Common myeloid progenitor, CD34-positive (primary cell): ENCODE measurements around the gene DMTF1.
"Not testable (repeated sequence)": the region's sequence is repeated elsewhere in the genome, so short reads cannot be mapped to it uniquely, and the experiment has no call there.

Experiments
- CTCF ChIA-PET: fragments of 350-600 bp; sonication (Branson Sonifier 250); formaldehyde crosslinking; loops from one replicate; lab custom pipeline; 2021; ENCODE audit warnings: antibody characterized with exemption; lab: Charles Lee
- POLR2A ChIA-PET: fragments of 350-600 bp; sonication (Branson Sonifier 250); formaldehyde crosslinking; loops from one replicate; lab custom pipeline; 2021; ENCODE audit warnings: antibody characterized with exemption; lab: Charles Lee
- DNase-seq, 3 donors: peaks; one replicate each; pipeline versions ENCODE4 v3.0.0 to v3.0.0-alpha.2; 2013
- H3K27ac ChIP-seq, 2 experiments: 1 replicate in 1 of 2; 2 replicates in 1 of 2; pipeline ENCODE4 v1.7.0; 2013; ENCODE audit warnings: inconsistent platforms in 2 of 2, low read length in 2 of 2, mild to moderate bottlenecking in 2 of 2, low read depth in 1 of 2, moderate library complexity in 1 of 2; ENCODE audit not compliant: severe bottlenecking in 2 of 2, insufficient read depth in 1 of 2, poor library complexity in 1 of 2
- H3K27me3 ChIP-seq, 5 experiments: replicated peaks in 2 of 5; 1 replicate in 3 of 5; 2 replicates in 2 of 5; pipeline versions ENCODE4 v1.6.1 to v1.7.0; 2013; ENCODE audit warnings: low read length in 4 of 5, mild to moderate bottlenecking in 2 of 5, moderate library complexity in 2 of 5, inconsistent platforms in 1 of 5; ENCODE audit not compliant: insufficient read depth in 5 of 5, control insufficient read depth in 4 of 5
- H3K36me3 ChIP-seq, 4 experiments: 1 replicate in 2 of 4; 2 replicates in 2 of 4; pipeline versions ENCODE4 v1.6.1 to v1.7.0; 2013; ENCODE audit warnings: low read length in 3 of 4, control low read depth in 1 of 4, mild to moderate bottlenecking in 1 of 4; ENCODE audit not compliant: control insufficient read depth in 4 of 4, insufficient read depth in 4 of 4
- H3K4me1 ChIP-seq, 4 experiments: 1 replicate in 3 of 4; 2 replicates in 1 of 4; pipeline versions ENCODE4 v1.6.1 to v1.7.1; 2013; ENCODE audit warnings: low read length in 3 of 4, mild to moderate bottlenecking in 3 of 4, control low read depth in 1 of 4, inconsistent platforms in 1 of 4, moderate library complexity in 1 of 4; ENCODE audit not compliant: control insufficient read depth in 4 of 4, insufficient read depth in 4 of 4; ENCODE audit errors: control extremely low read depth in 1 of 4
- H3K4me3 ChIP-seq, 7 experiments: 1 replicate in 4 of 7; 2 replicates in 3 of 7; pipeline versions ENCODE4 v1.5.1 to v1.7.0; 2013; ENCODE audit warnings: mild to moderate bottlenecking in 7 of 7, low read length in 6 of 7, moderate library complexity in 6 of 7, inconsistent platforms in 2 of 7, low read depth in 2 of 7, control low read depth in 1 of 7; ENCODE audit not compliant: insufficient read depth in 4 of 7, control insufficient read depth in 1 of 7; ENCODE audit errors: extremely low read depth in 1 of 7
- H3K9me3 ChIP-seq, 5 experiments: 1 replicate in 4 of 5; 2 replicates in 1 of 5; pipeline versions ENCODE4 v1.6.1 to v1.7.1; 2013; ENCODE audit warnings: low read length in 4 of 5, mild to moderate bottlenecking in 2 of 5, inconsistent platforms in 1 of 5, low read depth in 1 of 5, moderate library complexity in 1 of 5; ENCODE audit not compliant: control insufficient read depth in 4 of 5, insufficient read depth in 2 of 5; ENCODE audit errors: control extremely low read depth in 1 of 5
- WGBS: methylation state at CpG from one replicate; pipeline ENCODE4 v1.1.5; 2013; ENCODE audit not compliant: insufficient coverage; 5-methylcytosine and 5-hydroxymethylcytosine counted together

The DMTF1 gene

DNA sequence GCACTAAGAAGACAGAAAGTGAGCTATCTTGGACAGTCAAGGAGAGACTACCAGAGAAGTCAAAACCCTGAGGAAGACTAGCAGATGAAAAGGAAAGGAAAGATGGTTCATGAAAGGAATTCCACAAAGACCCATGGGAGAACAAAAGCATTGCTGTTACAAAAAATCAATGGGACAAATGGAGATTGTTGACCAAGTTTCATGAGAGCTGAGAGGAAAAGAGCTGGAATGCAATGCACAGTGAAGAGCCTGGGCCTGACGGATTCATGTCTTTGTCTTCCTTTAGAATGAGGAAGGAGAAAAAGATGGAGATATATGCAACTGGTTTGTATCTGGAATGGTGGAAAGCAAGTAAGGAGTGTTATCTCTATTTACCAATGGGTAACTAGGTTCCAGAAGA, 50.0 kb downstream of the DMTF1 start:
- POLR2A ChIA-PET, result no interaction called here
- peaks cover 0 to 27% (median 21%) of the 10 kb centered on the region in 5 experiments for H3K9me3 ChIP-seq
- peaks cover 6 to 55% (median 26%) of the 10 kb centered on the region in 4 experiments for H3K36me3 ChIP-seq
- H3K4me1 ChIP-seq, result no peaks in the 10 kb centered on the region
- 100% methylated on average over 1 of the region's 1 CpG for WGBS
- H3K4me3 ChIP-seq, result no peak overlapping the region
- DNase-seq, result no peak
- CTCF ChIA-PET, result interaction anchor here (0.9 kb wide), 1 partner anchor 11 kb away, joined by 3 read pairs; no protein-coding TSS in a partner anchor
- no peak overlapping the region for H3K27ac ChIP-seq
- H3K27me3 ChIP-seq, result no peaks in the 10 kb centered on the region

DNA sequence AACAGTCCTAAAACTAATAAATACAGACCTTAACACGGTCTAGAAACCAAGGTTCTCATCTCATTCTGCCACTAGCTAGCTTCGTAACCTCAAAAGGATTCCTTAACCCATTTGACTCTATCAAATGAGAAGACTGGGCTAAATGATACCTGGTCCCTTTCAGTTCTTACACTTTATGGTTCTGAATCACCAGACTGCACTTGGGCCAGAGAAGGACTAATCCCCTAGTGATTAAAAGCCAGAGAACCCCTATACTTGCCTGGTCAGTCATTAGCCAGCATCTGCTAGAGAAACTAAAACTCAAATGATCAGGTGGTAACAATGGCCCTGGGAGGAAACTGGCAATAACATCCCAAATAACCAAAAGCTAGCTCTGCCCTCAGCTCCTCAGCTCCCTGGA, 50.5 kb downstream of the DMTF1 start:
- Histone ChIP-seq H3K4me1 (no peaks in the 10 kb centered on the region), H3K36me3 (peaks cover 5 to 50% (median 25%) of the 10 kb centered on the region in 4 experiments), H3K9me3 (peaks cover 0 to 29% (median 21%) of the 10 kb centered on the region in 5 experiments), H3K4me3 (no peak overlapping the region), H3K27me3 (no peaks in the 10 kb centered on the region), H3K27ac (no peak overlapping the region)
- ChIA-PET CTCF (interaction anchor here (1.2 to 1.7 kb wide), 2 partner anchors 10 to 18 kb away, joined by 3 to 5 read pairs; no protein-coding TSS in a partner anchor), POLR2A (no interaction called here)
- DNase-seq, result no peak
- 100% methylated on average over 2 of the region's 2 CpGs for WGBS

- CTCF ChIA-PET, result interaction anchor here (1.2 to 1.7 kb wide), 2 partner anchors 9 to 17 kb away, joined by 3 to 5 read pairs; no protein-coding TSS in a partner anchor
- H3K27me3 ChIP-seq, H3K4me3 ChIP-seq, DNase-seq, POLR2A ChIA-PET, H3K4me1 ChIP-seq, H3K27ac ChIP-seq: not testable (repeated sequence)
- WGBS, result 100% methylated on average over 1 of the region's 4 CpGs
- peaks cover 5 to 40% (median 20%) of the 10 kb centered on the region in 4 experiments for H3K36me3 ChIP-seq
- H3K9me3 ChIP-seq, result peaks cover 0 to 30% (median 21%) of the 10 kb centered on the region in 5 experiments
These were observed 51.7 kb downstream of the DMTF1 start for GRCh38 chr7:87203929-87204328.

DNA sequence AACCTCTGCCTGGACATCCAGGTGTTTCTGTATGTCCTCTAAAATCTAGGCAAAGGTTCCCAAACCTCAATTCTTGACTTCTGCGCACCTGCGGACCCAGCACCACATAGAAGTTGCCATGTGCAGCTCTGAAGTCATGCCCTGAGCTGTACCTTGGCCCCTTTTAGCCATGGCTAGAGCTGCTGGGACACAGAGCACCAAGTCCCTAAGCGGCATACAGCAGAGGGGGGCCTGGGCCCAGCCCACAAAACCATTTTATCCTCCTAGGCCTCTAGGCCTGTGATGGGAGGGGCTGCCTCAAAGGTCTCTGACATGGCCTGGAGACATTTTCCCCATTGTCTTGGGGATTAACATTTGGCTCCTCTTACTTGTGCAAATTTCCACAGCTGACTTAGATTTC, 52.7 kb downstream of the DMTF1 start:
- H3K4me3 ChIP-seq, result no peak overlapping the region
- ChIA-PET POLR2A (no interaction called here), CTCF (no interaction called here)
- WGBS, result 65% methylated on average over 2 of the region's 3 CpGs
- H3K4me1 ChIP-seq, result no peaks in the 10 kb centered on the region
- peaks cover 5 to 30% (median 14%) of the 10 kb centered on the region in 4 experiments for H3K36me3 ChIP-seq
- no peaks in the 10 kb centered on the region for H3K27me3 ChIP-seq
- H3K9me3 ChIP-seq, result peaks cover 0 to 30% (median 21%) of the 10 kb centered on the region in 5 experiments
- no peak for DNase-seq
- no peak overlapping the region for H3K27ac ChIP-seq

DNA sequence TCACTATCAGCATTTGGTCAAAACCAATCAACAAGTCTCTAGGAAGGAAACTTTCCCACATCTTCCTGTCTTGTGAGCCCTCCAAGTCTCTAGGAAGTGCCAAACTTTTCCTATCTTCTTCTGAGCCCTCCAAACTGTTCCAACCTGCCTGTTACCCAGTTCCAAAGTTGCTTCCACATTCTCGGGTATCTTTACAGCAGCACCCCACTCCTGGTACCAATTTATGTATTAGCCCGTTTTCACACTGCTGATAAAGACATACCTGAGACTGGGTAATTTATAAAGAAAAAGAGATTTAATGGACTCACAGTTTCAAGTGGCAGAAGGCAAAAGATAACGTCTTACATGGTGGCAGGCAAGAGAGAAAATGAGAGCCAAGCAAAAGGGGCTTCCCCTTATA, 53.4 kb downstream of the DMTF1 start:
- DNase-seq, H3K4me1 ChIP-seq, POLR2A ChIA-PET, H3K27ac ChIP-seq, H3K27me3 ChIP-seq, H3K4me3 ChIP-seq, CTCF ChIA-PET: not testable (repeated sequence)
- WGBS, result 100% methylated on average over 2 of the region's 3 CpGs
- Histone ChIP-seq H3K36me3 (peaks cover 5 to 22% (median 10%) of the 10 kb centered on the region in 4 experiments), H3K9me3 (peaks cover 0 to 30% (median 21%) of the 10 kb centered on the region in 5 experiments)

GRCh38 chr7:87206361-87206760, 54.1 kb downstream of the DMTF1 start:
- no CpG with 5 or more reads among the region's 1 CpG for WGBS
- ChIA-PET POLR2A (no interaction called here), CTCF (no interaction called here)
- peaks cover 0 to 30% (median 21%) of the 10 kb centered on the region in 5 experiments for H3K9me3 ChIP-seq
- no peaks in the 10 kb centered on the region for H3K27me3 ChIP-seq
- no peak overlapping the region for H3K27ac ChIP-seq
- H3K36me3 ChIP-seq, result peaks cover 3 to 17% (median 10%) of the 10 kb centered on the region in 4 experiments
- no peaks in the 10 kb centered on the region for H3K4me1 ChIP-seq
- DNase-seq, result no peak
- no peak overlapping the region for H3K4me3 ChIP-seq

GRCh38 chr7:87209295-87209924, 57.2 kb downstream of the DMTF1 start:
- no peak for DNase-seq
- 93% methylated on average over 18 of the region's 18 CpGs for WGBS
- CTCF ChIA-PET, result interaction anchor here (2.1 to 2.3 kb wide), 2 partner anchors 15 to 18 kb away, joined by 6 to 7 read pairs; no protein-coding TSS in a partner anchor
- H3K9me3 ChIP-seq, result peaks cover 0 to 22% (median 20%) of the 10 kb centered on the region in 5 experiments
- no peaks in the 10 kb centered on the region for H3K27me3 ChIP-seq
- POLR2A ChIA-PET, result no interaction called here
- H3K4me3 ChIP-seq, result no peak overlapping the region
- H3K27ac ChIP-seq, result no peak overlapping the region
- peaks cover 2 to 15% (median 6%) of the 10 kb centered on the region in 4 experiments for H3K4me1 ChIP-seq
- peaks cover 0 to 8% (median 6%) of the 10 kb centered on the region in 4 experiments for H3K36me3 ChIP-seq
